Ovary (tissue), 9 donors: ENCODE measurements around the gene ABHD16B. TPM values are rescaled to one million over a fixed set of nuclear protein-coding genes. Genes with fewer than 3 reads are reported as not detected.

Source experiments
- DNase-seq, 5 donors: peaks; one replicate each; pipeline ENCODE4 v3.0.0-alpha.2; 2019 to 2020
- H3K27ac ChIP-seq, 2 donors: fragments of 200-600 bp; one replicate each; pipeline versions ENCODE4 v1.5.1 to v1.8.0; 2019 to 2022
- H3K27me3 ChIP-seq: fragments of 200-600 bp; one replicate; pipeline ENCODE4 v1.8.0; 2022
- H3K36me3 ChIP-seq: fragments of 200-600 bp; sonication (generic); one replicate; pipeline ENCODE4 v1.5.1; 2019
- H3K4me1 ChIP-seq: one replicate; pipeline ENCODE4 v1.8.1; 2013; ENCODE audit warnings: mild to moderate bottlenecking, moderate library complexity; ENCODE audit not compliant: insufficient read depth
- H3K4me3 ChIP-seq: fragments of 200-600 bp; sonication (generic); one replicate; pipeline ENCODE4 v1.5.1; 2017
- H3K9me3 ChIP-seq, 2 donors: fragments of 200-600 bp in 1 of 2; sonication (generic) in 1 of 2; one replicate each; pipeline versions ENCODE4 v1.5.1 to v1.8.1; 2013 to 2019; ENCODE audit warnings: mild to moderate bottlenecking in 1 of 2, moderate library complexity in 1 of 2
- CTCF ChIP-seq, 3 donors: fragments of 450-650 bp in 2 of 3; fragments of 200-600 bp in 1 of 3; IDR thresholded peaks; one replicate each; pipeline versions ENCODE4 v1.5.1 to v1.8.0; 2016 to 2022; ENCODE audit warnings: antibody characterized with exemption in 3 of 3, mild to moderate bottlenecking in 1 of 3
- EP300 ChIP-seq: sonication (generic); formaldehyde crosslinking; IDR thresholded peaks from one replicate; pipeline ENCODE4 v1.6.1; 2017; ENCODE audit warnings: antibody characterized with exemption
- POLR2A ChIP-seq: fragments of 450-650 bp; IDR thresholded peaks from one replicate; pipeline ENCODE4 v1.6.1; 2017; ENCODE audit warnings: antibody characterized with exemption, mild to moderate bottlenecking, moderate library complexity
- WGBS, 3 donors: extraction: QIAGEN DNeasy Blood & Tissue Kit in 1 of 3; methylation state at CpG; one replicate each; pipeline versions ENCODE4 v1.1.5 to v1.1.7; 2013 to 2017; 5-methylcytosine and 5-hydroxymethylcytosine counted together
- intact Hi-C, 4 donors: fragments of 100-400 bp; cut with DNase I; formaldehyde crosslinking; loops; one replicate each; pipeline versions ENCODE4 v1.11.0 to v1.15.1; 2022 to 2023
- polyA plus RNA-seq, 2 donors: library from polyadenylated mRNA; stranded (reverse); fragments of 200-250 nt in 1 of 2; fragments of 350-450 nt in 1 of 2; fragmentation: Illumina TruSeq in 1 of 2; extraction: RNeasy Lipid Tissue Mini Kit (QIAGEN cat#74804) in 1 of 2; gene quantifications; one replicate each; pipeline ENCODE4 v1.2.3, GENCODE V29; 2013 to 2014
- total RNA-seq, 7 donors: library from RNA; depleted of rRNA in 2 of 7; stranded (reverse); fragments of >200 nt in 2 of 7; fragmentation: NEBNext Ultra II Directional in 3 of 7; extraction: Animal tissue kit (Norgen Biotek cat#: 25700) in 3 of 7; gene quantifications; one replicate each; pipeline versions ENCODE4 v1.1.0 to v1.2.4, GENCODE V29; 2016 to 2023
- donor health status: DM: no; HTN: no; CAD: no; lungs with moderate emphysema.
- donor health status: DM: no; HTN: no; CAD: no.
- donor health status: Bipolar disorder and iron deficiency.
- donor health status: DM: yes; HTN: yes; CAD: no.
- donor health status: DM: no; HTN: no; CAD: no.
- donor health status: DM: yes; HTN: yes; CAD: no.

ABHD16B gene
- total and polyA plus RNA-seq, 9 donors, result 0.57 TPM; not detected in 8

GRCh38 chr20:63891061-63892002 is 30.0 kb downstream of the ABHD16B start:
- no peaks in the 10 kb centered on the region for H3K27me3 ChIP-seq
- intact Hi-C loops, result no loop called here
- no peak overlapping the region for H3K27ac ChIP-seq
- H3K4me1 ChIP-seq, result peaks cover 5% of the 10 kb centered on the region
- 87 to 89% (median 89%) methylated on average over 29 of the region's 29 CpGs for WGBS, 3 donors
- H3K4me3 ChIP-seq, result no peak overlapping the region
- no peaks in the 10 kb centered on the region for H3K9me3 ChIP-seq
- TF ChIP-seq POLR2A (no peak), EP300 (no peak), CTCF (IDR thresholded peaks at IDR 0.05) (no peak)
- no peaks in the 10 kb centered on the region for H3K36me3 ChIP-seq
- DNase-seq, result no peak

GRCh38 chr20:63892402-63892801 is 31.1 kb downstream of the ABHD16B start:
- Histone ChIP-seq H3K9me3 (no peaks in the 10 kb centered on the region), H3K27ac (no peak overlapping the region), H3K4me1 (peaks cover 10% of the 10 kb centered on the region), H3K27me3 (no peaks in the 10 kb centered on the region), H3K4me3 (no peak overlapping the region), H3K36me3 (no peaks in the 10 kb centered on the region)
- TF ChIP-seq CTCF (IDR thresholded peaks at IDR 0.05) (no peak), EP300 (no peak), POLR2A (no peak)
- 76 to 83% (median 81%) methylated on average over 7 of the region's 7 CpGs for WGBS, 3 donors
- intact Hi-C loops, result no loop called here
- DNase-seq, result no peak

DNA sequence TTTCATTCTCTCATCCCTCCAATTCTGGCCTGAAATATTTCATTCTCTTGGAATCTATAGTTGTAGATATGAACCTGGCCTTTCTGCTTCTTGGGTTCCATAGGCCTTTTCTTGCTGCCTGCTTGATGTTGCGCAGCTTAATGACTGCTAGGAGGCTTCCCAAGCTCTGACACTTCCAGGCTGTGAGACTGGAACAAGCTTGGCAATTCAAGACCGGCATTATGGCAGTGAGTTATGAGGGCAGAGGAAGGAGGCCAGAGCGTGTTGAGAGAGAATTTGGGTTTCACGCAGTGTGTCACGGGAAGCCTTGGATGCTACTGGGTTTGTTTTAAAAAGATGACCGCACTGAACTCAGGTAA is 32.7 kb downstream of the ABHD16B start:
- no peak for DNase-seq
- no peak overlapping the region for H3K4me3 ChIP-seq
- peaks cover 10% of the 10 kb centered on the region for H3K4me1 ChIP-seq
- TF ChIP-seq CTCF (IDR thresholded peaks at IDR 0.05) (no peak), POLR2A (no peak), EP300 (no peak)
- H3K9me3 ChIP-seq, result no peaks in the 10 kb centered on the region
- H3K36me3 ChIP-seq, result no peaks in the 10 kb centered on the region
- no peak overlapping the region for H3K27ac ChIP-seq
- no peaks in the 10 kb centered on the region for H3K27me3 ChIP-seq
- intact Hi-C loops, result no loop called here
- WGBS, 3 donors, result 11 to 19% (median 13%) methylated on average over 6 of the region's 6 CpGs

GRCh38 chr20:63894358-63895201 is 33.3 kb downstream of the ABHD16B start, which contains the start of gene DNAJC5:
Gene DNAJC5 (plus strand): TSS chr20:63895126. CDS start chr20:63928346, 33,220 bp downstream.
- no peaks in the 10 kb centered on the region for H3K36me3 ChIP-seq
- TF ChIP-seq EP300, result no peak
- peak; percentile 17 for TF ChIP-seq POLR2A
- WGBS, 3 donors, result 1% methylated on average over 61 to 82 of the region's 82 CpGs
- peak within 1 kb of the TSS; percentile 38 to 39 for H3K27ac ChIP-seq
- peak within 1 kb of the TSS; percentile 69 for H3K4me3 ChIP-seq
- DNase-seq, result peak; percentile 95 to 98 (median 96)
- no peaks in the 10 kb centered on the region for H3K9me3 ChIP-seq
- H3K27me3 ChIP-seq, result no peaks in the 10 kb centered on the region
- intact Hi-C loops, result no loop called here
- peaks cover 10% of the 10 kb centered on the region for H3K4me1 ChIP-seq
